K562 (cell line): Measurements from ENCODE around the gene GRAMD2A. TPM values are rescaled to one million over a fixed set of nuclear protein-coding genes. Genes with fewer than 3 reads are reported as not detected.

Source experiments
- ATAC-seq: fragments of 200-7000 bp; cut with Tn5 transposase; 3 replicates; pipeline ENCODE4 v1.9.1; 2020; ENCODE audit warnings: moderate library complexity
- BruUV-seq: library from RNA; stranded (reverse); fragments of 400-500 nt; replicated peaks from 2 replicates; lab custom pipeline; 2021; lab: Mats Ljungman, UMichigan
- CTCF ChIA-PET: fragments of 300-600 bp; formaldehyde crosslinking; extraction: SDS; loops from one replicate; lab custom pipeline; 2021; ENCODE audit warnings: low intra/inter-chr PET ratio; lab: Yijun Ruan, JAX
- POLR2A ChIA-PET: fragments of 300-600, 350-650 bp; sonication (Branson Sonifier 250); formaldehyde crosslinking; extraction: SDS; loops from one replicate; lab custom pipeline; 2021; ENCODE audit warnings: antibody characterized with exemption, inconsistent platforms; lab: Yijun Ruan, JAX
- DNase-seq, 4 experiments: peaks; one replicate each; pipeline versions ENCODE4 v3.0.0 to v3.0.0-alpha.2; 2011 to 2018; ENCODE audit warnings: low spot score in 3 of 4, mixed read lengths in 3 of 4; ENCODE audit errors: extremely low read depth in 1 of 4
- FAIRE-seq: peaks from 2 replicates; lab custom pipeline; 2011; peaks lifted over from hg19 to GRCh38; lab: Jason Lieb, UNC
- H2AFZ ChIP-seq: 2 replicates; pipeline ENCODE4 v1.6.0; 2011; ENCODE audit warnings: low read depth, low read length, control low read depth, inconsistent platforms
- H3K27ac ChIP-seq: fragments of 200-600 bp; 3 replicates; pipeline ENCODE4 v1.8.0; 2011; ENCODE audit warnings: low read depth, mild to moderate bottlenecking, control low read depth, inconsistent platforms, low read length, moderate library complexity, mixed read lengths; ENCODE audit errors: extremely low read depth
- H3K27me3 ChIP-seq, 2 experiments: fragments of 300-600 bp in 1 of 2; 2 replicates in 1 of 2; 3 replicates in 1 of 2; pipeline versions ENCODE4 v1.6.0 to v1.8.0; 2011; ENCODE audit warnings: inconsistent platforms in 2 of 2, low read length in 2 of 2, mild to moderate bottlenecking in 1 of 2, mixed read lengths in 1 of 2, moderate library complexity in 1 of 2; ENCODE audit not compliant: control insufficient read depth in 2 of 2, insufficient read depth in 2 of 2
- H3K36me3 ChIP-seq: fragments of 300-600 bp; 3 replicates; pipeline ENCODE4 v1.8.0; 2011; ENCODE audit warnings: mild to moderate bottlenecking, low read length, inconsistent platforms; ENCODE audit not compliant: control insufficient read depth, insufficient read depth
- H3K4me1 ChIP-seq, 2 experiments: fragments of 200-600 bp in 1 of 2; replicated peaks in 1 of 2; 2 replicates in 1 of 2; 3 replicates in 1 of 2; pipeline versions ENCODE4 v1.5.1 to v1.8.0; 2011; ENCODE audit warnings: inconsistent platforms in 2 of 2, low read length in 2 of 2, mild to moderate bottlenecking in 1 of 2, mixed read lengths in 1 of 2, moderate library complexity in 1 of 2; ENCODE audit not compliant: control insufficient read depth in 2 of 2, insufficient read depth in 2 of 2
- H3K4me2 ChIP-seq: 2 replicates; pipeline ENCODE4 v1.6.1; 2011; ENCODE audit warnings: low read length, control low read depth, inconsistent platforms, mixed read lengths; ENCODE audit not compliant: insufficient read depth
- H3K4me3 ChIP-seq: fragments of 200-600 bp; sonication (generic), shearing (Covaris generic); 2 replicates; pipeline ENCODE4 v1.5.1; 2016; ENCODE audit warnings: control low read depth, inconsistent platforms
- H3K79me2 ChIP-seq: fragments of 200-600 bp; 3 replicates; pipeline ENCODE4 v1.8.0; 2011; ENCODE audit warnings: low read length, inconsistent platforms; ENCODE audit not compliant: control insufficient read depth, insufficient read depth
- H3K9ac ChIP-seq, 2 experiments: 2 replicates each; pipeline versions ENCODE4 v1.6.0 to v1.6.1; 2011; ENCODE audit warnings: low read depth in 2 of 2, low read length in 2 of 2, control low read depth in 1 of 2, inconsistent platforms in 1 of 2, mild to moderate bottlenecking in 1 of 2, mixed read lengths in 1 of 2; ENCODE audit not compliant: insufficient read depth in 1 of 2
- H3K9me1 ChIP-seq: one replicate; pipeline ENCODE4 v1.6.0; 2011; ENCODE audit warnings: inconsistent platforms, mild to moderate bottlenecking, low read length, moderate library complexity; ENCODE audit not compliant: control insufficient read depth, insufficient read depth
- H3K9me3 ChIP-seq: replicated peaks from 2 replicates; pipeline ENCODE4 v1.5.1; 2011; ENCODE audit warnings: low read depth, low read length, inconsistent platforms; ENCODE audit not compliant: control insufficient read depth, insufficient read depth
- H4K20me1 ChIP-seq: replicated peaks from 2 replicates; pipeline ENCODE4 v1.6.1; 2011; ENCODE audit warnings: low read length, inconsistent platforms, mixed read lengths; ENCODE audit not compliant: control insufficient read depth, insufficient read depth
- CBFA2T2 ChIP-seq: fragments of 450-650 bp; conservative IDR thresholded peaks from 2 replicates; pipeline ENCODE4 v1.6.1; 2017; ENCODE audit warnings: mild to moderate bottlenecking
- CREB1 ChIP-seq, 2 experiments: sonication (generic) in 1 of 2; formaldehyde crosslinking in 1 of 2; IDR thresholded peaks; 2 replicates each; pipeline versions ENCODE4 v1.6.1 to v1.8.0; 2012 to 2022; ENCODE audit warnings: inconsistent platforms in 1 of 2, mild to moderate bottlenecking in 1 of 2, missing genetic modification reagents in 1 of 2, moderate library complexity in 1 of 2
- IFI16 ChIP-seq: fragments of 250-450 bp; sonication (Bioruptor Pico); IDR thresholded peaks from 2 replicates; pipeline ENCODE4 v2.1.2; 2022; ENCODE audit warnings: mild to moderate bottlenecking, inconsistent platforms
- PRPF4 ChIP-seq: fragments of 200-400 bp; formaldehyde crosslinking; IDR thresholded peaks from one replicate; pipeline ENCODE4 v1.6.1; 2017; ENCODE audit warnings: low read length, low read depth, mild to moderate bottlenecking; ENCODE audit not compliant: insufficient read depth, poor library complexity, severe bottlenecking
- ZNF184 ChIP-seq: sonication (generic); formaldehyde crosslinking; IDR thresholded peaks from 2 replicates; pipeline ENCODE4 v1.5.0; 2020; ENCODE audit warnings: missing genetic modification reagents
- ZNF253 ChIP-seq: fragments of 250-450 bp; sonication (Bioruptor Pico); conservative IDR thresholded peaks from 2 replicates; pipeline ENCODE4 v1.6.1; 2021; ENCODE audit warnings: mild to moderate bottlenecking
- ZNF449 ChIP-seq: fragments of 250-450 bp; sonication (Bioruptor Pico); IDR thresholded peaks from 2 replicates; pipeline ENCODE4 v1.8.0; 2022; ENCODE audit warnings: moderate library complexity, mild to moderate bottlenecking, inconsistent platforms
- WGBS: fragments of 100-300 bp; shearing (Covaris generic); methylation state at CpG from one replicate; pipeline ENCODE4 v1.1.6; 2016; ENCODE audit warnings: low coverage, mixed read lengths; ENCODE audit not compliant: insufficient coverage; ENCODE audit errors: missing lambda C conversion rate; 5-methylcytosine and 5-hydroxymethylcytosine counted together
- in situ Hi-C: fragments of 300-500 bp; cut with MboI; formaldehyde crosslinking; loops from 4 replicates; pipeline ENCODE4 v1.15.0; 2018; ENCODE audit warnings: inconsistent platforms, mixed read lengths
- intact Hi-C: fragments of 100-400 bp; cut with micrococcal nuclease; formaldehyde crosslinking; loops from 2 replicates; pipeline ENCODE4 v1.14.2; 2022
- polyA plus RNA-seq, 8 experiments: library from polyadenylated mRNA; depleted of rRNA in 4 of 8; stranded (reverse) in 5 of 8; unstranded in 3 of 8; fragments of >200 nt; fragmentation: Nextera tagmentation in 2 of 8; fragmentation: Illumina TruSeq in 1 of 8; extraction: Ambion mirVana in 2 of 8; extraction: Trizol in 1 of 8; gene quantifications; 2 replicates each; pipeline versions ENCODE4 v1.2.1 to v1.2.3, GENCODE V29; 2011 to 2014; ENCODE audit warnings: inconsistent platforms in 1 of 8, missing spikeins in 1 of 8
- total RNA-seq, 7 experiments: library from RNA; depleted of rRNA in 6 of 7; stranded (reverse); fragments of >200 nt in 6 of 7; fragmentation: Illumina TruSeq in 2 of 7; extraction: Trizol in 2 of 7; gene quantifications; 2 replicates each; pipeline versions ENCODE4 v1.2.1 to v1.2.3, GENCODE V29; 2011 to 2021; ENCODE audit warnings: low replicate concordance in 1 of 7
- TF ChIP-seq, protein P1 (sequence below): fragments of 250-450 bp; sonication (Bioruptor Pico); IDR thresholded peaks from 2 replicates; pipeline ENCODE4 v1.8.0; 2022; ENCODE audit warnings: moderate library complexity, mild to moderate bottlenecking, inconsistent platforms
- TF ChIP-seq, protein P2 (sequence below), 2 experiments: fragments of 450-650 bp; IDR thresholded peaks; 2 replicates each; pipeline ENCODE4 v1.6.1; 2016; ENCODE audit warnings: mild to moderate bottlenecking in 2 of 2, borderline replicate concordance in 1 of 2, low read depth in 1 of 2, moderate library complexity in 1 of 2

GRAMD2A gene
- total and polyA plus RNA-seq, 9 of the 15 experiments (the other 6 are each of a cell fraction or from before 2014, with no cell fraction given), result 0.08 to 0.22 TPM; not detected in 7

DNA sequence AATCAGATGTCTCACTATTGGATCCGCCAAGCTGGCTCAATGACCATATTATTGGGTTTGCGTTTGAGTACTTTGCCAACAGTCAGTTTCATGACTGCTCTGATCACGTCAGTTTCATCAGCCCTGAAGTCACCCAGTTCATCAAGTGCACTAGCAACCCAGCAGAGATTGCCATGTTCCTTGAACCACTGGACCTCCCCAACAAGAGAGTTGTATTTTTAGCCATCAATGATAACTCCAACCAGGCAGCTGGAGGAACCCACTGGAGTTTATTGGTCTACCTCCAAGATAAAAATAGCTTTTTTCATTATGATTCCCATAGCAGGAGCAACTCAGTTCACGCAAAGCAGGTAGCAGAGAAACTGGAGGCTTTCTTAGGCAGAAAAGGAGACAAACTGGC is 57.9 kb downstream of the GRAMD2A start:
- CTCF ChIA-PET, result no interaction called here
- no TSS peak for BruUV-seq
- TF ChIP-seq PRPF4 (no peak), ZNF449 (CRISPR knock-in tag) (no peak), ZNF253 (CRISPR knock-in tag) (no peak), ZNF184 (CRISPR knock-in tag) (no peak), CBFA2T2 (no peak), IFI16 (CRISPR knock-in tag) (no peak), CREB1 (IDR thresholded peaks at IDR 0.05) (no peak), CREB1 (CRISPR knock-in tag; IDR thresholded peaks at IDR 0.05) (no peak)
- TF ChIP-seq, protein P1, sequence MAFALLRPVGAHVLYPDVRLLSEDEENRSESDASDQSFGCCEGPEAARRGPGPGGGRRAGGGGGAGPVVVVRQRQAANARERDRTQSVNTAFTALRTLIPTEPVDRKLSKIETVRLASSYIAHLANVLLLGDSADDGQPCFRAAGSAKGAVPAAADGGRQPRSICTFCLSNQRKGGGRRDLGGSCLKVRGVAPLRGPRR (CRISPR knock-in tag), result no peak
- TF ChIP-seq, protein P2, sequence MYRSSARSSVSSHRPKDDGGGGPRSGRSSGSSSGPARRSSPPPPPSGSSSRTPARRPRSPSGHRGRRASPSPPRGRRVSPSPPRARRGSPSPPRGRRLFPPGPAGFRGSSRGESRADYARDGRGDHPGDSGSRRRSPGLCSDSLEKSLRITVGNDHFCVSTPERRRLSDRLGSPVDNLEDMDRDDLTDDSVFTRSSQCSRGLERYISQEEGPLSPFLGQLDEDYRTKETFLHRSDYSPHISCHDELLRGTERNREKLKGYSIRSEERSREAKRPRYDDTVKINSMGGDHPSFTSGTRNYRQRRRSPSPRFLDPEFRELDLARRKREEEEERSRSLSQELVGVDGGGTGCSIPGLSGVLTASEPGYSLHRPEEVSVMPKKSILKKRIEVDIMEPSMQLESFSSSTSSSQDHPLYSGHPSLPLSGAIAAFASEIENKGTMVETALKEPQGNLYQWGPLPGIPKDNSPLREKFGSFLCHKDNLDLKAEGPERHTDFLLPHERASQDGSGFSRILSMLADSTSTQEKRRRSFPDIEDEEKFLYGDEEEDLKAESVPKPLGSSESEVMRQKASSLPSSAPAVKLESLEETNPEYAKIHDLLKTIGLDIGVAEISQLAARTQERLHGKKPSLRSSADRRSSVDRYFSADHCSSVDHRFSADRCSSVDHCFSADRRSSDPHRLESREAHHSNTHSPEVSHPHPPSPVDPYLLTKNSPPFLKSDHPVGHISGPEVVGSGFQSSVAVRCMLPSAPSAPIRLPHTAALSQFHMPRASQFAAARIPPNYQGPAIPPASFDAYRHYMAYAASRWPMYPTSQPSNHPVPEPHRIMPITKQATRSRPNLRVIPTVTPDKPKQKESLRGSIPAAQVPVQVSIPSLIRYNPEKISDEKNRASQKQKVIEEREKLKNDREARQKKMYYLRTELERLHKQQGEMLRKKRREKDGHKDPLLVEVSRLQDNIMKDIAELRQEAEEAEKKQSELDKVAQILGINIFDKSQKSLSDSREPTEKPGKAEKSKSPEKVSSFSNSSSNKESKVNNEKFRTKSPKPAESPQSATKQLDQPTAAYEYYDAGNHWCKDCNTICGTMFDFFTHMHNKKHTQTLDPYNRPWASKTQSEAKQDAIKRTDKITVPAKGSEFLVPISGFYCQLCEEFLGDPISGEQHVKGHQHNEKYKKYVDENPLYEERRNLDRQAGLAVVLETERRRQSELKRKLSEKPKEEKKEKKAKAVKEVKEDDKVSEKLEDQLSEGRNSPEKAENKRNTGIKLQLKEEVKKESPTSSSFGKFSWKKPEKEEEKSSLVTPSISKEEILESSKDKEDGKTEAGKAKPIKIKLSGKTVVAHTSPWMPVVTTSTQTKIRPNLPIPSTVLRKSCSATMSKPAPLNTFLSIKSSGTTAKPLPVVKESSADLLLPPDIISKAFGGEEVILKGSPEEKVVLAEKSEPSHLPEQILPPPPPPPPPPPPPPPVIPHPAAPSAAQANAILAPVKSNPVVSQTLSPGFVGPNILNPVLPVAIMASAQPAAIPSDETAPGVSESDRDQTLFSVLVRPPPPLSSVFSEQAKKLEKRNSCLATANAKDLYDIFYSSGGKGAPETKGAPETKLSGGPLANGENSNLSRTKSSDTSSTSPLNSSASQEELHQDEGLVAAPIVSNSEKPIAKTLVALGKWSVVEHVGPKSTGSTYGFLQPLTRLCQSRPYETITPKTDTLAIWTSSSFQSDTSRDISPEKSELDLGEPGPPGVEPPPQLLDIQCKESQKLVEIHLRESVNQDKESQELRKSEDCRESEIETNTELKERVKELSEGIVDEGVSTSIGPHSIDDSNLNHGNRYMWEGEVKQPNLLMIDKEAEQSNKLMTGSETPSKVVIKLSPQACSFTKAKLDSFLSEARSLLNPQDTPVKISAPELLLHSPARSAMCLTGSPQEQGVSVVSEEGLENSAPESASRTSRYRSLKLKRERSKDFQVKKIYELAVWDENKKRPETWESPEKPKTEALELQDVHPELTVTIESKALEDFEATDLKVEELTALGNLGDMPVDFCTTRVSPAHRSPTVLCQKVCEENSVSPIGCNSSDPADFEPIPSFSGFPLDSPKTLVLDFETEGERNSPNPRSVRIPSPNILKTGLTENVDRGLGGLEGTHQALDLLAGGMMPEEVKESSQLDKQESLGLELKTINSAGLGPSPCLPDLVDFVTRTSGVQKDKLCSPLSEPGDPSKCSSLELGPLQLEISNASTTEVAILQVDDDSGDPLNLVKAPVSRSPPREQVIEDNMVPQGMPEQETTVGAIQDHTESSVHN (IDR thresholded peaks at IDR 0.05; ENCODE audit: borderline replicate concordance in 1 of 2, low read depth in 1 of 2), result no peak

More for the DNA sequence above, 57.9 kb downstream of the GRAMD2A start:
- in situ Hi-C loops, result no loop called here
- DNase-seq, result no peak
- Histone ChIP-seq H3K4me2 (no peak overlapping the region), H3K9me3 (no peaks in the 10 kb centered on the region), H3K9ac (no peak overlapping the region), H3K79me2 (no peaks in the 10 kb centered on the region), H3K4me1 (no peaks in the 10 kb centered on the region), H3K4me3 (no peak overlapping the region), H3K36me3 (no peaks in the 10 kb centered on the region), H3K9me1 (no peaks in the 10 kb centered on the region), H4K20me1 (no peaks in the 10 kb centered on the region), H3K27me3 (peaks cover 0 to 4% of the 10 kb centered on the region in 2 experiments; a peak in 4 of 5 replicates), H2AFZ (no peak overlapping the region), H3K27ac (no peak overlapping the region)
- ATAC-seq, result no peak
- no peak for FAIRE-seq
- POLR2A ChIA-PET, result interaction anchor here (0.6 to 1.1 kb wide), 2 partner anchors 21 to 37 kb away, joined by 3 read pairs; no protein-coding TSS in a partner anchor
- 46% methylated on average over 4 of the region's 4 CpGs for WGBS
- intact Hi-C loops, result no loop called here
